ENCODE data around the gene PTCH2. TPM values are rescaled to one million over a fixed set of nuclear protein-coding genes. Genes with fewer than 3 reads are reported as not detected.

The PTCH2 gene
- total and polyA plus RNA-seq, 2 of the 13 experiments (the other 11 are each of a cell fraction or from before 2014, with no cell fraction given) = 0.60 to 1.5 TPM

DNA sequence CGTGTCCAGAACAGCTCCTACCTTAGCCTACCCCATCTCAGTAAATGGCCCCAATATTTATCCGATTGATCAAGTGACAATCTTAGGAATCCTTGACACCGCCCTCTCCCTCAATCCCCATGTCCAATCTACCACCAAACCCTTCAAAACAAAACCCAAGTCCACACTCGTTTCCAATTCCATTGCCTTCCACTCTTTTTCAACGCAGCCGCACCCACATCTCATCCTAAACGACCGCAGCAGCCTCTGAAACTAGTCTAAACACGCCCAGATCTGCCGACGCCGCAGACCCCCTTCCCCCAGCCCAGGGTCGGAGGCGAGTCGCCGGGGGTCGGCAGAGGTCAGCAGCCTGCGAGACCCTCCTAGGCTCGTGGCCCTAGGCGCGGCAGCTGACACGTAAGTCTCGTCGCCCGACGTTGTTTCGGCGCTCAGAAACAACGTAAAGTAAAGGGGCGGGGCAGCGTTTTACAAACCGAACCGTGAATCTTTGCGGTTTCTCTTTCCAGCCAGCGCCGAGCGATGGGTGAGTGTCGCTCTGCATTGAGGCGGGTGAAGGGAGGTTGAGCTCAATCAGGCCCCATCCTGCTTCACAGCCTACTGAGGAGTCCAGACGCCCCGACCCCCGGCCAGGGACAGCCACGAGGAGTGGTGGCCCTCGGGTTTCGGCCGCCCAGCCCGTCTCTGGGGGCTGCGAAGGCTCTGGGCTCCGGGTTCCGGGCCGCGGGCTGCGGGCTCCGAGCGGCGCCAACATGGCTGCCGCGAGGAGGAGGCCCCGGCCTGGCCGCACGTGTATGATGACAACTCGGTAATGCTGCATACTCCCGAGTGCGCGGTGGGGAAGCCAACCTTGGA is 67.7 kb downstream of the PTCH2 start, which contains the start of gene RPS8 (continued):
- TF ChIP-seq RBM22 (optimal IDR thresholded peaks at IDR 0.05; ENCODE audit: low read length) (no peak), SIX4 (CRISPR knock-in tag; IDR thresholded peaks at IDR 0.05) (no peak), ZNF724P (CRISPR knock-in tag; IDR thresholded peaks at IDR 0.05; ENCODE audit: borderline replicate concordance) (no peak), SNAI1 (CRISPR knock-in tag; IDR thresholded peaks at IDR 0.05; ENCODE audit: borderline replicate concordance) (no peak), KDM2A (CRISPR knock-in tag; IDR thresholded peaks at IDR 0.05; ENCODE audit: borderline replicate concordance, low read depth) (peak; percentile 87; the same call in 1 of the 2 replicates), RNF2 (conservative IDR thresholded peaks at IDR 0.05; ENCODE audit: low read depth) (0 out of 2 replicates have a peak, but pooled peaks have one; percentile 38), ZNF484 (CRISPR knock-in tag; IDR thresholded peaks at IDR 0.05; ENCODE audit: borderline replicate concordance, low read depth) (no peak), KDM4B (CRISPR knock-in tag; IDR thresholded peaks at IDR 0.05) (no peak; the same call in 1 of the 2 replicates), ZZZ3 (CRISPR knock-in tag; IDR thresholded peaks at IDR 0.05; ENCODE audit: borderline replicate concordance) (peak; percentile 86; the same call in 1 of the 2 replicates), ZNF207 (IDR thresholded peaks at IDR 0.05; ENCODE audit: borderline replicate concordance) (no peak), RAD51 (IDR thresholded peaks at IDR 0.05; ENCODE audit: borderline replicate concordance) (peak; percentile 13; the same call in 1 of the 2 replicates), ZNF441 (CRISPR knock-in tag; IDR thresholded peaks at IDR 0.05; ENCODE audit: borderline replicate concordance) (no peak; the same call in 1 of the 2 replicates), ARNTL (CRISPR knock-in tag; IDR thresholded peaks at IDR 0.05) (peak; percentile 50), SATB2 (CRISPR knock-in tag; IDR thresholded peaks at IDR 0.05) (0 out of 2 replicates have a peak, but pooled peaks have one; percentile 83), MYC (CRISPR knock-in tag; IDR thresholded peaks at IDR 0.05; ENCODE audit: borderline replicate concordance) (peak; percentile 97), ZNF446 (CRISPR knock-in tag; IDR thresholded peaks at IDR 0.05) (peak; percentile 87), ZSCAN30 (CRISPR knock-in tag; IDR thresholded peaks at IDR 0.05) (0 out of 2 replicates have a peak, but pooled peaks have one; percentile 64), ZNF788 (CRISPR knock-in tag; IDR thresholded peaks at IDR 0.05; ENCODE audit: borderline replicate concordance) (peak; percentile 72; the same call in 1 of the 2 replicates), ZNF672 (CRISPR knock-in tag; IDR thresholded peaks at IDR 0.05) (no peak), ZNF354B (CRISPR knock-in tag; IDR thresholded peaks at IDR 0.05) (no peak; the same call in 1 of the 2 replicates)
- TF ChIP-seq, protein P1, sequence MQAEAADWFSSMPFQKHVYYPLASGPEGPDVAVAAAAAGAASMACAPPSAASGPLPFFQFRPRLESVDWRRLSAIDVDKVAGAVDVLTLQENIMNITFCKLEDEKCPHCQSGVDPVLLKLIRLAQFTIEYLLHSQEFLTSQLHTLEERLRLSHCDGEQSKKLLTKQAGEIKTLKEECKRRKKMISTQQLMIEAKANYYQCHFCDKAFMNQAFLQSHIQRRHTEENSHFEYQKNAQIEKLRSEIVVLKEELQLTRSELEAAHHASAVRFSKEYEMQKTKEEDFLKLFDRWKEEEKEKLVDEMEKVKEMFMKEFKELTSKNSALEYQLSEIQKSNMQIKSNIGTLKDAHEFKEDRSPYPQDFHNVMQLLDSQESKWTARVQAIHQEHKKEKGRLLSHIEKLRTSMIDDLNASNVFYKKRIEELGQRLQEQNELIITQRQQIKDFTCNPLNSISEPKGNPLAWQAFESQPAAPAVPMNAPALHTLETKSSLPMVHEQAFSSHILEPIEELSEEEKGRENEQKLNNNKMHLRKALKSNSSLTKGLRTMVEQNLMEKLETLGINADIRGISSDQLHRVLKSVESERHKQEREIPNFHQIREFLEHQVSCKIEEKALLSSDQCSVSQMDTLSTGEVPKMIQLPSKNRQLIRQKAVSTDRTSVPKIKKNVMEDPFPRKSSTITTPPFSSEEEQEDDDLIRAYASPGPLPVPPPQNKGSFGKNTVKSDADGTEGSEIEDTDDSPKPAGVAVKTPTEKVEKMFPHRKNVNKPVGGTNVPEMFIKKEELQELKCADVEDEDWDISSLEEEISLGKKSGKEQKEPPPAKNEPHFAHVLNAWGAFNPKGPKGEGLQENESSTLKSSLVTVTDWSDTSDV (CRISPR knock-in tag; IDR thresholded peaks at IDR 0.05) = no peak
- TF ChIP-seq, protein P2, sequence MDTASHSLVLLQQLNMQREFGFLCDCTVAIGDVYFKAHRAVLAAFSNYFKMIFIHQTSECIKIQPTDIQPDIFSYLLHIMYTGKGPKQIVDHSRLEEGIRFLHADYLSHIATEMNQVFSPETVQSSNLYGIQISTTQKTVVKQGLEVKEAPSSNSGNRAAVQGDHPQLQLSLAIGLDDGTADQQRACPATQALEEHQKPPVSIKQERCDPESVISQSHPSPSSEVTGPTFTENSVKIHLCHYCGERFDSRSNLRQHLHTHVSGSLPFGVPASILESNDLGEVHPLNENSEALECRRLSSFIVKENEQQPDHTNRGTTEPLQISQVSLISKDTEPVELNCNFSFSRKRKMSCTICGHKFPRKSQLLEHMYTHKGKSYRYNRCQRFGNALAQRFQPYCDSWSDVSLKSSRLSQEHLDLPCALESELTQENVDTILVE (CRISPR knock-in tag; IDR thresholded peaks at IDR 0.05) = peak; percentile 73
- TF ChIP-seq, protein P3, sequence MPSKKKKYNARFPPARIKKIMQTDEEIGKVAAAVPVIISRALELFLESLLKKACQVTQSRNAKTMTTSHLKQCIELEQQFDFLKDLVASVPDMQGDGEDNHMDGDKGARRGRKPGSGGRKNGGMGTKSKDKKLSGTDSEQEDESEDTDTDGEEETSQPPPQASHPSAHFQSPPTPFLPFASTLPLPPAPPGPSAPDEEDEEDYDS (CRISPR knock-in tag; IDR thresholded peaks at IDR 0.05) = peak; percentile 97
- TF ChIP-seq, protein P4, sequence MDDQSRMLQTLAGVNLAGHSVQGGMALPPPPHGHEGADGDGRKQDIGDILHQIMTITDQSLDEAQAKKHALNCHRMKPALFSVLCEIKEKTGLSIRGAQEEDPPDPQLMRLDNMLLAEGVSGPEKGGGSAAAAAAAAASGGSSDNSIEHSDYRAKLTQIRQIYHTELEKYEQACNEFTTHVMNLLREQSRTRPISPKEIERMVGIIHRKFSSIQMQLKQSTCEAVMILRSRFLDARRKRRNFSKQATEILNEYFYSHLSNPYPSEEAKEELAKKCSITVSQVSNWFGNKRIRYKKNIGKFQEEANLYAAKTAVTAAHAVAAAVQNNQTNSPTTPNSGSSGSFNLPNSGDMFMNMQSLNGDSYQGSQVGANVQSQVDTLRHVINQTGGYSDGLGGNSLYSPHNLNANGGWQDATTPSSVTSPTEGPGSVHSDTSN (CRISPR knock-in tag; IDR thresholded peaks at IDR 0.05; ENCODE audit: borderline replicate concordance) = peak; percentile 77

Measured in HepG2 (cell line).